ENCODE measurements around the gene CNTNAP2. TPM values are rescaled to one million over a fixed set of nuclear protein-coding genes. Genes with fewer than 3 reads are reported as not detected.

The CNTNAP2 gene
- total RNA-seq, 1 experiment from 2014 or later: 64.5 TPM

GRCh38 chr7:147756300-147756699 is 1639.7 kb downstream of the CNTNAP2 start:
- no peaks in the 10 kb centered on the region for H3K36me3 Mint-ChIP-seq (ENCODE audit: insufficient read depth in 1 of 3, low read depth in 3 of 3)
- Histone ChIP-seq H2BK12ac (ENCODE audit: insufficient read length, low read depth, low read length) (no peak overlapping the region), H3K79me2 (ENCODE audit: insufficient read depth, low read length) (no peaks in the 10 kb centered on the region), H3K79me1 (ENCODE audit: insufficient read depth, low read depth, low read length, poor library complexity, severe bottlenecking) (no peaks in the 10 kb centered on the region), H3K27me3 (ENCODE audit: insufficient read depth, low read length) (no peaks in the 10 kb centered on the region), H3K4me2 (ENCODE audit: insufficient read depth, insufficient read length, low read length) (no peak overlapping the region), H3K9ac (ENCODE audit: extremely low read depth, insufficient read length, low read length) (no peak overlapping the region), H3K56ac (ENCODE audit: insufficient read length, low read depth, low read length) (no peak overlapping the region), H3K9me3 (ENCODE audit: control insufficient read depth, low read depth, low read length) (no peaks in the 10 kb centered on the region), H2AK5ac (ENCODE audit: insufficient read length, low read length) (no peak overlapping the region), H2BK120ac (ENCODE audit: low read depth, low read length, poor library complexity, severe bottlenecking) (no peak overlapping the region), H2BK5ac (ENCODE audit: insufficient read length, low read length) (no peak overlapping the region), H2AFZ (ENCODE audit: low read length) (no peak overlapping the region), H3K18ac (ENCODE audit: insufficient read length, low read depth, low read length) (no peak overlapping the region), H3T11ph (ENCODE audit: low read length) (no peak overlapping the region), H4K20me1 (ENCODE audit: control insufficient read depth, insufficient read depth, insufficient read length) (no peaks in the 10 kb centered on the region), H2BK15ac (ENCODE audit: low read depth, low read length) (no peak overlapping the region), H4K5ac (ENCODE audit: insufficient read length, low read depth, low read length) (no peak overlapping the region), H3K23ac (ENCODE audit: insufficient read length, low read depth, low read length) (no peak overlapping the region), H3K14ac (ENCODE audit: insufficient read depth, low read length) (no peak overlapping the region), H4K91ac (ENCODE audit: insufficient read length, low read depth, low read length) (no peak overlapping the region), H4K8ac (replicated peaks; ENCODE audit: insufficient read length, low read depth, low read length) (no peak overlapping the region), H3K27ac (ENCODE audit: insufficient read length, low read depth, low read length) (no peak overlapping the region), H2BK20ac (ENCODE audit: low read depth, low read length, poor library complexity, severe bottlenecking) (no peak overlapping the region), H3K23me2 (ENCODE audit: insufficient read length, low read depth, low read length, poor library complexity, severe bottlenecking) (no peaks in the 10 kb centered on the region), H3K4me1 (ENCODE audit: insufficient read depth, low read length) (no peaks in the 10 kb centered on the region), H3K4ac (ENCODE audit: low read depth, low read length) (no peak overlapping the region)
- H3K4me1 Mint-ChIP-seq: no peaks in the 10 kb centered on the region
- no peak for TF ChIP-seq CTCF (conservative IDR thresholded peaks at IDR 0.05)
- DNase-seq: no peak
- no peak overlapping the region for H3K27ac Mint-ChIP-seq
- H3K9me3 Mint-ChIP-seq: no peaks in the 10 kb centered on the region
- no peak overlapping the region for H3K4me3 Mint-ChIP-seq
- WGBS (ENCODE audit: extremely low coverage, insufficient read length, low lambda C conversion rate): no CpG with 5 or more reads among the region's 1 CpG
- H3K27me3 Mint-ChIP-seq (ENCODE audit: low read depth): no peaks in the 10 kb centered on the region
